Keratinocyte (primary cell): ENCODE results near the gene IL21R. TPM values are rescaled to one million over a fixed set of nuclear protein-coding genes. Genes with fewer than 3 reads are reported as not detected.
"Not testable (repeated sequence)": the region's sequence is repeated elsewhere in the genome, so short reads cannot be mapped to it uniquely, and the experiment has no call there.

ENCODE experiments used
- DNase-seq: peaks from one replicate; pipeline ENCODE4 v3.0.0-alpha.2; 2011; ENCODE audit warnings: low read depth, missing footprints, low spot score
- FAIRE-seq: peaks from 2 replicates; lab custom pipeline; 2011; peaks lifted over from hg19 to GRCh38; lab: Jason Lieb, UNC
- H2AFZ ChIP-seq: 2 replicates; pipeline ENCODE4 v1.6.0; 2012; ENCODE audit warnings: low read length, control low read depth, inconsistent platforms; ENCODE audit not compliant: control insufficient read depth
- H3K27ac ChIP-seq: 2 replicates; pipeline ENCODE4 v1.5.1; 2011; ENCODE audit warnings: low read length; ENCODE audit not compliant: control insufficient read depth, insufficient read depth
- H3K27me3 ChIP-seq: 3 replicates; pipeline ENCODE4 v1.6.0; 2011; ENCODE audit warnings: low read length; ENCODE audit not compliant: control insufficient read depth, insufficient read depth; ENCODE audit errors: extremely low read depth
- H3K36me3 ChIP-seq, 2 experiments: 2 replicates in 1 of 2; 3 replicates in 1 of 2; pipeline ENCODE4 v1.5.1; 2011; ENCODE audit warnings: low read length in 2 of 2, mild to moderate bottlenecking in 1 of 2; ENCODE audit not compliant: control insufficient read depth in 2 of 2, insufficient read depth in 2 of 2; ENCODE audit errors: extremely low read depth in 1 of 2
- H3K4me1 ChIP-seq: 3 replicates; pipeline ENCODE4 v1.5.1; 2011; ENCODE audit warnings: low read length; ENCODE audit not compliant: control insufficient read depth, insufficient read depth; ENCODE audit errors: extremely low read depth
- H3K4me2 ChIP-seq: 3 replicates; pipeline ENCODE4 v1.6.0; 2011; ENCODE audit warnings: low read depth, low read length; ENCODE audit not compliant: control insufficient read depth, insufficient read depth; ENCODE audit errors: extremely low read depth
- H3K4me3 ChIP-seq, 3 experiments: fragments of 200-600 bp in 1 of 3; sonication (generic) in 1 of 3; 2 replicates in 2 of 3; 3 replicates in 1 of 3; pipeline ENCODE4 v1.5.1; 2011 to 2016; ENCODE audit warnings: low read length in 3 of 3, mild to moderate bottlenecking in 3 of 3, control low read depth in 2 of 3, inconsistent platforms in 1 of 3, low read depth in 1 of 3, mixed read lengths in 1 of 3, mixed run types in 1 of 3, moderate library complexity in 1 of 3; ENCODE audit not compliant: control insufficient read depth in 2 of 3, insufficient read depth in 2 of 3; ENCODE audit errors: extremely low read depth in 1 of 3
- H3K79me2 ChIP-seq: 2 replicates; pipeline ENCODE4 v1.6.0; 2012; ENCODE audit warnings: low read length; ENCODE audit not compliant: control insufficient read depth, insufficient read depth
- H3K9ac ChIP-seq: 3 replicates; pipeline ENCODE4 v1.6.0; 2011; ENCODE audit warnings: low read length; ENCODE audit not compliant: control insufficient read depth, insufficient read depth; ENCODE audit errors: extremely low read depth
- H3K9me1 ChIP-seq: 3 replicates; pipeline ENCODE4 v1.6.0; 2011; ENCODE audit warnings: low read length; ENCODE audit not compliant: control insufficient read depth, insufficient read depth; ENCODE audit errors: extremely low read depth
- H3K9me3 ChIP-seq: 2 replicates; pipeline ENCODE4 v1.5.1; 2012; ENCODE audit warnings: low read depth, low read length; ENCODE audit not compliant: control insufficient read depth
- H4K20me1 ChIP-seq: 3 replicates; pipeline ENCODE4 v1.6.0; 2011; ENCODE audit warnings: low read length; ENCODE audit not compliant: control insufficient read depth, insufficient read depth; ENCODE audit errors: extremely low read depth
- CTCF ChIP-seq, 3 experiments: IDR thresholded peaks in 1 of 3; conservative IDR thresholded peaks in 1 of 3; optimal IDR thresholded peaks in 1 of 3; 2 replicates in 2 of 3; 3 replicates in 1 of 3; pipeline versions ENCODE3 to v1.5.1; 2011; ENCODE audit warnings: low read length in 3 of 3, mild to moderate bottlenecking in 3 of 3, moderate library complexity in 2 of 3, control low read depth in 1 of 3, inconsistent platforms in 1 of 3; ENCODE audit not compliant: insufficient read depth in 2 of 3; ENCODE audit errors: extremely low read depth in 1 of 3
- EZH2 ChIP-seq: IDR thresholded peaks from one replicate; pipeline ENCODE4 v1.6.1; 2012; ENCODE audit warnings: inconsistent platforms, mild to moderate bottlenecking, low read length, moderate library complexity
- dilution Hi-C: fragments of 300-500 bp; cut with MboI; formaldehyde crosslinking; loops from one replicate; pipeline ENCODE4 v1.7.0; 2020; ENCODE audit warnings: low sequenced_read_pairs; ENCODE audit not compliant: extremely low pct_ligation_motif_present
- polyA plus RNA-seq, 5 experiments: library from polyadenylated mRNA; depleted of rRNA in 3 of 5; stranded (reverse) in 3 of 5; stranded (forward) in 1 of 5; unstranded in 1 of 5; fragments of >200 nt; gene quantifications; 1 replicate in 1 of 5; 2 replicates in 3 of 5; 3 replicates in 1 of 5; pipeline versions ENCODE4 v1.2.1 to v1.2.3, GENCODE V29; 2011 to 2012; ENCODE audit warnings: missing spikeins in 2 of 5, low read depth in 1 of 5, low replicate concordance in 1 of 5

IL21R gene
- polyA plus RNA-seq, 1 donor (not counting 4 experiments of a cell fraction or from before 2014, with no cell fraction given), result 0.12 TPM

GRCh38 chr16:27392671-27393070, 9.3 kb upstream of the IL21R start:
- Histone ChIP-seq H3K9me1 (no peaks in the 10 kb centered on the region), H3K36me3 (no peaks in the 10 kb centered on the region), H3K9ac (no peak overlapping the region), H3K4me1 (no peaks in the 10 kb centered on the region), H3K27me3 (peaks cover 3% of the 10 kb centered on the region), H3K4me2 (no peak overlapping the region), H3K27ac (no peak overlapping the region), H3K4me3 (no peak overlapping the region), H3K79me2 (no peaks in the 10 kb centered on the region), H4K20me1 (no peaks in the 10 kb centered on the region), H2AFZ (no peak overlapping the region), H3K9me3 (no peaks in the 10 kb centered on the region)
- FAIRE-seq, result no peak
- TF ChIP-seq CTCF (optimal IDR thresholded peaks at IDR 0.05 in 1 of 3, IDR thresholded peaks at IDR 0.05 in 1 of 3, conservative IDR thresholded peaks at IDR 0.05 in 1 of 3; ENCODE audit: extremely low read depth in 1 of 3, insufficient read depth in 2 of 3, low read length in 3 of 3) (no peak), EZH2 (no peak)
- DNase-seq, result no peak
- dilution Hi-C loops, result no loop called here

- H3K27me3 ChIP-seq, result peaks cover 3% of the 10 kb centered on the region
- no peak for FAIRE-seq
- no peak overlapping the region for H2AFZ ChIP-seq
- no peaks in the 10 kb centered on the region for H3K4me1 ChIP-seq
- H3K9me3 ChIP-seq, result no peaks in the 10 kb centered on the region
- no peak overlapping the region for H3K9ac ChIP-seq
- no peaks in the 10 kb centered on the region for H3K79me2 ChIP-seq
- H3K4me3 ChIP-seq, result no peak overlapping the region
- H3K36me3 ChIP-seq, result no peaks in the 10 kb centered on the region
- dilution Hi-C loops, result no loop called here
- TF ChIP-seq CTCF (optimal IDR thresholded peaks at IDR 0.05 in 1 of 3, IDR thresholded peaks at IDR 0.05 in 1 of 3, conservative IDR thresholded peaks at IDR 0.05 in 1 of 3; ENCODE audit: extremely low read depth in 1 of 3, insufficient read depth in 2 of 3, low read length in 3 of 3), result no peak
- no peak for TF ChIP-seq EZH2
- H3K27ac ChIP-seq, result no peak overlapping the region
- DNase-seq, result no peak
- H3K4me2 ChIP-seq, result no peak overlapping the region
- H4K20me1 ChIP-seq, result no peaks in the 10 kb centered on the region
- H3K9me1 ChIP-seq, result no peaks in the 10 kb centered on the region
Observed at GRCh38 chr16:27394516-27394915, 7.5 kb upstream of the IL21R start.

GRCh38 chr16:27398341-27398893, 3.6 kb upstream of the IL21R start:
- H2AFZ ChIP-seq, H3K79me2 ChIP-seq, DNase-seq, H3K9me1 ChIP-seq, H4K20me1 ChIP-seq, H3K4me2 ChIP-seq, FAIRE-seq, dilution Hi-C loops, H3K9ac ChIP-seq, H3K4me3 ChIP-seq, H3K36me3 ChIP-seq, H3K9me3 ChIP-seq, H3K4me1 ChIP-seq, H3K27ac ChIP-seq: not testable (repeated sequence)
- H3K27me3 ChIP-seq, result peaks cover 17% of the 10 kb centered on the region
